WTC11 (cell line): ENCODE data around the gene REX1BD. TPM values are rescaled to one million over a fixed set of nuclear protein-coding genes. Genes with fewer than 3 reads are reported as not detected.

Source experiments
- ATAC-seq: fragments of 200-7000 bp; cut with Tn5 transposase; 2 replicates; pipeline ENCODE4 v1.10.0; 2021; ENCODE audit warnings: mild to moderate bottlenecking, moderate library complexity
- CTCF ChIA-PET: fragments of 300-600 bp; sonication (Branson Sonifier 250); formaldehyde crosslinking; loops from one replicate; lab custom pipeline; 2021; ENCODE audit warnings: antibody characterized with exemption; lab: Charles Lee
- POLR2A ChIA-PET: fragments of 350-600 bp; sonication (Branson Sonifier 250); formaldehyde crosslinking; loops from one replicate; lab custom pipeline; 2021; ENCODE audit warnings: antibody characterized with exemption; lab: Charles Lee
- DNase-seq: peaks from one replicate; pipeline ENCODE4 v3.0.0; 2021; ENCODE audit warnings: low spot score
- H3K27ac Mint-ChIP-seq: 2 replicates; pipeline ENCODE4 v1.8.0; 2021; ENCODE audit warnings: mixed read lengths
- H3K27me3 Mint-ChIP-seq: 2 replicates; pipeline ENCODE4 v1.8.0; 2021; ENCODE audit warnings: low read depth, mild to moderate bottlenecking, moderate library complexity, mixed read lengths
- H3K36me3 Mint-ChIP-seq: 2 replicates; pipeline ENCODE4 v1.8.0; 2021; ENCODE audit warnings: mixed read lengths
- H3K4me1 Mint-ChIP-seq: 2 replicates; pipeline ENCODE4 v1.8.0; 2022; ENCODE audit warnings: mixed read lengths
- H3K4me3 Mint-ChIP-seq: 2 replicates; pipeline ENCODE4 v1.8.0; 2021; ENCODE audit warnings: mild to moderate bottlenecking, moderate library complexity, mixed read lengths
- H3K9me3 Mint-ChIP-seq: 2 replicates; pipeline ENCODE4 v1.8.0; 2021; ENCODE audit warnings: mixed read lengths
- CREB1 ChIP-seq: sonication (generic); formaldehyde crosslinking; IDR thresholded peaks from 2 replicates; pipeline ENCODE4 v1.8.0; 2023; ENCODE audit warnings: mild to moderate bottlenecking, missing genetic modification reagents
- ELF4 ChIP-seq: sonication (generic); formaldehyde crosslinking; IDR thresholded peaks from 2 replicates; pipeline ENCODE4 v1.8.1; 2022; ENCODE audit warnings: low read depth, mild to moderate bottlenecking, moderate library complexity, missing genetic modification reagents
- EMX1 ChIP-seq: fragments of 250-450 bp; sonication (Bioruptor Pico); IDR thresholded peaks from 2 replicates; pipeline ENCODE4 v1.8.0; 2021; ENCODE audit warnings: mild to moderate bottlenecking
- FOXP1 ChIP-seq: sonication (generic); formaldehyde crosslinking; IDR thresholded peaks from 2 replicates; pipeline ENCODE4 v1.8.0; 2022; ENCODE audit warnings: missing genetic modification reagents, mild to moderate bottlenecking, moderate library complexity, borderline replicate concordance
- JAZF1 ChIP-seq: fragments of 250-450 bp; sonication (Bioruptor Pico); IDR thresholded peaks from 2 replicates; pipeline ENCODE4 v1.9.0; 2021; ENCODE audit warnings: moderate library complexity, mild to moderate bottlenecking, inconsistent platforms
- NFYB ChIP-seq: sonication (generic); formaldehyde crosslinking; conservative IDR thresholded peaks from 2 replicates; pipeline ENCODE4 v1.8.0; 2022; ENCODE audit warnings: low read depth, missing genetic modification reagents
- NR1H2 ChIP-seq: sonication (generic); formaldehyde crosslinking; IDR thresholded peaks from 2 replicates; pipeline ENCODE4 v1.9.0; 2021; ENCODE audit warnings: mild to moderate bottlenecking, moderate library complexity, missing genetic modification reagents
- NR2C2 ChIP-seq: sonication (generic); formaldehyde crosslinking; IDR thresholded peaks from 2 replicates; pipeline ENCODE4 v1.8.0; 2022; ENCODE audit warnings: mild to moderate bottlenecking, missing genetic modification reagents
- NR3C1 ChIP-seq: sonication (generic); formaldehyde crosslinking; conservative IDR thresholded peaks from 2 replicates; pipeline ENCODE4 v1.8.1; 2023; ENCODE audit warnings: low read depth, mild to moderate bottlenecking, missing genetic modification reagents
- RELA ChIP-seq: sonication (generic); formaldehyde crosslinking; IDR thresholded peaks from 2 replicates; pipeline ENCODE4 v1.8.1; 2022; ENCODE audit warnings: missing genetic modification reagents, mild to moderate bottlenecking, borderline replicate concordance
- SMAD4 ChIP-seq: sonication (generic); formaldehyde crosslinking; IDR thresholded peaks from 2 replicates; pipeline ENCODE4 v1.8.0; 2022; ENCODE audit warnings: mild to moderate bottlenecking, missing genetic modification reagents
- SOX15 ChIP-seq: fragments of 250-450 bp; sonication (Bioruptor Pico); IDR thresholded peaks from 2 replicates; pipeline ENCODE4 v1.9.0; 2021; ENCODE audit warnings: mild to moderate bottlenecking
- USF1 ChIP-seq: sonication (generic); formaldehyde crosslinking; IDR thresholded peaks from 2 replicates; pipeline ENCODE4 v1.8.0; 2022; ENCODE audit warnings: mild to moderate bottlenecking, missing genetic modification reagents
- ZMAT4 ChIP-seq: fragments of 250-450 bp; sonication (Bioruptor Pico); IDR thresholded peaks from 2 replicates; pipeline ENCODE4 v1.9.0; 2021; ENCODE audit warnings: mild to moderate bottlenecking
- ZNF317 ChIP-seq: sonication (generic); formaldehyde crosslinking; IDR thresholded peaks from 2 replicates; pipeline ENCODE4 v1.8.1; 2023; ENCODE audit warnings: low read depth, mild to moderate bottlenecking, moderate library complexity, missing genetic modification reagents, borderline replicate concordance
- ZNF396 ChIP-seq: fragments of 250-450 bp; sonication (Bioruptor Pico); IDR thresholded peaks from 2 replicates; pipeline ENCODE4 v1.8.0; 2021; ENCODE audit warnings: mild to moderate bottlenecking, moderate library complexity, borderline replicate concordance
- ZNF423 ChIP-seq: fragments of 250-450 bp; sonication (Bioruptor Pico); IDR thresholded peaks from 2 replicates; pipeline ENCODE4 v2.1.2; 2022; ENCODE audit warnings: mild to moderate bottlenecking, moderate library complexity
- total RNA-seq: library from RNA; stranded (reverse); gene quantifications from 3 replicates; pipeline ENCODE4 v1.2.3, GENCODE V29; 2021
- TF ChIP-seq, protein P1 (sequence below): sonication (generic); formaldehyde crosslinking; IDR thresholded peaks from 2 replicates; pipeline ENCODE4 v1.8.0; 2022; ENCODE audit warnings: mild to moderate bottlenecking, missing genetic modification reagents
- TF ChIP-seq, protein P2 (sequence below): sonication (generic); formaldehyde crosslinking; IDR thresholded peaks from 2 replicates; pipeline ENCODE4 v1.8.0; 2022; ENCODE audit warnings: mild to moderate bottlenecking, missing genetic modification reagents
- TF ChIP-seq, protein P3 (sequence below): sonication (generic); formaldehyde crosslinking; IDR thresholded peaks from 2 replicates; pipeline ENCODE4 v1.8.1; 2022; ENCODE audit warnings: mild to moderate bottlenecking, moderate library complexity, missing genetic modification reagents
- TF ChIP-seq, protein P4 (sequence below): sonication (generic); formaldehyde crosslinking; IDR thresholded peaks from 2 replicates; pipeline ENCODE4 v1.8.1; 2022; ENCODE audit warnings: low read depth, missing genetic modification reagents, borderline replicate concordance

Gene REX1BD
- total RNA-seq, 1 experiment from 2014 or later, result 90.2 TPM

DNA sequence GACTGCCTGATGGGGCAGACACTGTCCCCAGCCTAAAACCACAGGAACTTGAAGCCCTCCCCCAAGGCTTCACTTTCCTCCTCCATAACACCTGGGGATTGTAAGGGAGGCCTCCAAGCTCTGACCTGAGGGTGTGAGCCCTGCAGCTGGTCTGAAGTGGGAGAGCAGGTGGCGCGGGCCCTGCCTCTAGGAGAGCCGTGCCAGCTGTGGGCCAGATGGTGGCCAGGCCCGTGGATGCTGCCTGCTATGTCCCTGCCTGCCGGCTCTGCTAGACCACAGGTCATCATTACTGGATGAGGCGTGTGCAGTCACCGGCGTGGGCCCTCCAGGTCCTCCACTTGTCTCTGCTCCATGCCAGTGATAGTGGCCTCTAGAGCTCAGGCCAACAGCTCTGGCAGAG, 44.7 kb downstream of the REX1BD start:
- Mint-ChIP-seq H3K9me3 (no peaks in the 10 kb centered on the region), H3K36me3 (no peaks in the 10 kb centered on the region), H3K4me1 (peaks cover 12% of the 10 kb centered on the region), H3K4me3 (no peak overlapping the region), H3K27me3 (peaks cover 40% of the 10 kb centered on the region), H3K27ac (no peak overlapping the region)
- POLR2A ChIA-PET, result no interaction called here
- DNase-seq, result no peak
- CTCF ChIA-PET, result no interaction called here
- TF ChIP-seq CREB1 (no peak), SOX15 (no peak), SMAD4 (CRISPR knock-in tag) (no peak)
- TF ChIP-seq, protein P1, sequence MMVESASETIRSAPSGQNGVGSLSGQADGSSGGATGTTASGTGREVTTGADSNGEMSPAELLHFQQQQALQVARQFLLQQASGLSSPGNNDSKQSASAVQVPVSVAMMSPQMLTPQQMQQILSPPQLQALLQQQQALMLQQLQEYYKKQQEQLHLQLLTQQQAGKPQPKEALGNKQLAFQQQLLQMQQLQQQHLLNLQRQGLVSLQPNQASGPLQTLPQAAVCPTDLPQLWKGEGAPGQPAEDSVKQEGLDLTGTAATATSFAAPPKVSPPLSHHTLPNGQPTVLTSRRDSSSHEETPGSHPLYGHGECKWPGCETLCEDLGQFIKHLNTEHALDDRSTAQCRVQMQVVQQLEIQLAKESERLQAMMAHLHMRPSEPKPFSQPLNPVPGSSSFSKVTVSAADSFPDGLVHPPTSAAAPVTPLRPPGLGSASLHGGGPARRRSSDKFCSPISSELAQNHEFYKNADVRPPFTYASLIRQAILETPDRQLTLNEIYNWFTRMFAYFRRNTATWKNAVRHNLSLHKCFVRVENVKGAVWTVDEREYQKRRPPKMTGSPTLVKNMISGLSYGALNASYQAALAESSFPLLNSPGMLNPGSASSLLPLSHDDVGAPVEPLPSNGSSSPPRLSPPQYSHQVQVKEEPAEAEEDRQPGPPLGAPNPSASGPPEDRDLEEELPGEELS (CRISPR knock-in tag), result no peak
- TF ChIP-seq, protein P2, sequence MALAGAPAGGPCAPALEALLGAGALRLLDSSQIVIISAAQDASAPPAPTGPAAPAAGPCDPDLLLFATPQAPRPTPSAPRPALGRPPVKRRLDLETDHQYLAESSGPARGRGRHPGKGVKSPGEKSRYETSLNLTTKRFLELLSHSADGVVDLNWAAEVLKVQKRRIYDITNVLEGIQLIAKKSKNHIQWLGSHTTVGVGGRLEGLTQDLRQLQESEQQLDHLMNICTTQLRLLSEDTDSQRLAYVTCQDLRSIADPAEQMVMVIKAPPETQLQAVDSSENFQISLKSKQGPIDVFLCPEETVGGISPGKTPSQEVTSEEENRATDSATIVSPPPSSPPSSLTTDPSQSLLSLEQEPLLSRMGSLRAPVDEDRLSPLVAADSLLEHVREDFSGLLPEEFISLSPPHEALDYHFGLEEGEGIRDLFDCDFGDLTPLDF (CRISPR knock-in tag), result no peak
- TF ChIP-seq, all 79 proteins: peak for 0
- ATAC-seq, result no peak

DNA sequence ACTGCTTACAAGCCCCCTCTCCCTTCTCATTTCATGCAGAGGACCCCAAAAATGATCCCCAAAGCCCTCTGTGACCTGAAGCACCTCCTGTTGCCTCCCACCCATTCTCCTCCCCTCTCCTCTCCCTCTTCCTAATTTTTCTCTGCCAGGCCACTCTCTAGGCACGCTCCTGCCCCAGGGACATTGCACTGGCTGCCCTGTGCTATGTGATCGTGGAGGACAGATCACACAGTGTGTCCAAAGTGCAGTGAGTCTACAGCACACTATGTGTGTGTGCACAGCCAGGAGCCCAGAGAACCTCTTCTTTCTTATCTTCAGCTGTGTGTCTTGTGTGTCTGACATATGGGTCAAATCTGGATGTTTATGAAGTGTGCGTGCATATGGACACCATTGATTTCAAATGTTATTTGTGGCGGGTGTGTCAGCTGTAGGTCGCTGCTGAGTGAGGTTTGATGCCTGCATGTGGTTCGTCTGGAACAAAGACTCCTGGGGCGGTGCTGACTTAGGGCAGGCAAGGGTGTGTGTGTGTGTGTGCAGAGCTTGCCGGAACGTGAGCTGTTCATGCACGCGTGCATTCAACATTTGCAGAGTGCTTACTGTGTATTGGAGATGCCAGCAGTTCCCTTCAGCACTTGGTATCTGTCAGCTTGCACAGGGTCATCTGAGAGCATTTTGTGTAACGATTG, 46.2 kb downstream of the REX1BD start:
- Mint-ChIP-seq H3K9me3 (no peaks in the 10 kb centered on the region), H3K36me3 (no peaks in the 10 kb centered on the region), H3K4me3 (no peak overlapping the region), H3K27me3 (peaks cover 30% of the 10 kb centered on the region), H3K4me1 (peaks cover 12% of the 10 kb centered on the region), H3K27ac (no peak overlapping the region)
- TF ChIP-seq NR1H2 (no peak), USF1 (CRISPR knock-in tag) (no peak), ELF4 (no peak), RELA (CRISPR knock-in tag) (no peak), SOX15 (no peak), SMAD4 (CRISPR knock-in tag) (no peak), NR2C2 (CRISPR knock-in tag) (no peak), ZNF423 (no peak), ZMAT4 (no peak), NR3C1 (CRISPR knock-in tag) (no peak), EMX1 (CRISPR knock-in tag) (no peak), FOXP1 (CRISPR knock-in tag) (no peak), ZNF396 (CRISPR knock-in tag) (no peak), ZNF317 (CRISPR knock-in tag) (no peak), JAZF1 (CRISPR knock-in tag) (no peak), NFYB (CRISPR knock-in tag) (no peak)
- TF ChIP-seq, protein P3, sequence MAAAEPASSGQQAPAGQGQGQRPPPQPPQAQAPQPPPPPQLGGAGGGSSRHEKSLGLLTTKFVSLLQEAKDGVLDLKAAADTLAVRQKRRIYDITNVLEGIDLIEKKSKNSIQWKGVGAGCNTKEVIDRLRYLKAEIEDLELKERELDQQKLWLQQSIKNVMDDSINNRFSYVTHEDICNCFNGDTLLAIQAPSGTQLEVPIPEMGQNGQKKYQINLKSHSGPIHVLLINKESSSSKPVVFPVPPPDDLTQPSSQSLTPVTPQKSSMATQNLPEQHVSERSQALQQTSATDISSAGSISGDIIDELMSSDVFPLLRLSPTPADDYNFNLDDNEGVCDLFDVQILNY (CRISPR knock-in tag), result no peak
- TF ChIP-seq, protein P4, sequence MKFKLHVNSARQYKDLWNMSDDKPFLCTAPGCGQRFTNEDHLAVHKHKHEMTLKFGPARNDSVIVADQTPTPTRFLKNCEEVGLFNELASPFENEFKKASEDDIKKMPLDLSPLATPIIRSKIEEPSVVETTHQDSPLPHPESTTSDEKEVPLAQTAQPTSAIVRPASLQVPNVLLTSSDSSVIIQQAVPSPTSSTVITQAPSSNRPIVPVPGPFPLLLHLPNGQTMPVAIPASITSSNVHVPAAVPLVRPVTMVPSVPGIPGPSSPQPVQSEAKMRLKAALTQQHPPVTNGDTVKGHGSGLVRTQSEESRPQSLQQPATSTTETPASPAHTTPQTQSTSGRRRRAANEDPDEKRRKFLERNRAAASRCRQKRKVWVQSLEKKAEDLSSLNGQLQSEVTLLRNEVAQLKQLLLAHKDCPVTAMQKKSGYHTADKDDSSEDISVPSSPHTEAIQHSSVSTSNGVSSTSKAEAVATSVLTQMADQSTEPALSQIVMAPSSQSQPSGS (CRISPR knock-in tag), result no peak
- ATAC-seq (no peak), DNase-seq (no peak)
- CTCF ChIA-PET, result interaction anchor here (1.2 kb wide), 1 partner anchor 41 kb away, joined by 4 read pairs; no protein-coding TSS in a partner anchor
- POLR2A ChIA-PET, result interaction anchor here (1.1 kb wide), 1 partner anchor 41 kb away, joined by 3 read pairs; no protein-coding TSS in a partner anchor
